Hepatocyte (in vitro differentiated cells): ENCODE measurements around the gene MET.

Experiments
- CTCF ChIP-seq: fragments of 200-600 bp; sonication (generic); IDR thresholded peaks from 2 replicates; pipeline ENCODE4 v1.5.1; 2016; ENCODE audit warnings: antibody characterized with exemption, mild to moderate bottlenecking; ENCODE audit not compliant: poor library complexity
- EZH2 ChIP-seq: fragments of 200-600 bp; sonication (generic); IDR thresholded peaks from 2 replicates; pipeline ENCODE4 v1.6.1; 2016; ENCODE audit warnings: antibody characterized with exemption, mild to moderate bottlenecking, borderline replicate concordance
- EZH2phosphoT487 ChIP-seq: fragments of 200-600 bp; sonication (generic); IDR thresholded peaks from one replicate; pipeline ENCODE4 v1.6.1; 2018; ENCODE audit warnings: antibody characterized with exemption, mild to moderate bottlenecking, low read depth, moderate library complexity; ENCODE audit not compliant: unreplicated experiment, severe bottlenecking

- TF ChIP-seq CTCF, result no peak
- no peak for TF ChIP-seq EZH2
- TF ChIP-seq EZH2phosphoT487, result no peak
These were observed 148.2 kb downstream of the MET start for GRCh38 chr7:116820149-116820548.
